Neuron (in vitro differentiated cells): ENCODE data around the gene XXYLT1.
"Not testable (repeated sequence)": the region's sequence is repeated elsewhere in the genome, so short reads cannot be mapped to it uniquely, and the experiment has no call there.

ENCODE experiments used
- H2AFZ ChIP-seq: one replicate; pipeline ENCODE4 v1.6.1; 2013; ENCODE audit warnings: low read depth, mild to moderate bottlenecking, inconsistent platforms, low read length, moderate library complexity
- H3K27me3 ChIP-seq: one replicate; pipeline ENCODE4 v1.6.1; 2013; ENCODE audit warnings: low read length; ENCODE audit not compliant: insufficient read depth
- H3K36me3 ChIP-seq: one replicate; pipeline ENCODE4 v1.6.1; 2013; ENCODE audit warnings: low read length; ENCODE audit not compliant: insufficient read depth
- H3K4me1 ChIP-seq: one replicate; pipeline ENCODE4 v1.6.1; 2013; ENCODE audit warnings: low read length; ENCODE audit not compliant: insufficient read depth
- H3K4me3 ChIP-seq: 2 replicates; pipeline ENCODE4 v1.5.1; 2013; ENCODE audit warnings: mild to moderate bottlenecking, low read length, moderate library complexity
- H3K9me3 ChIP-seq: one replicate; pipeline ENCODE4 v1.6.1; 2013; ENCODE audit warnings: low read length

Gene XXYLT1

GRCh38 chr3:195043607-195044339 is 227.2 kb downstream of the XXYLT1 start:
- Histone ChIP-seq H3K27me3 (peaks cover 3% of the 10 kb centered on the region), H3K4me1 (no peaks in the 10 kb centered on the region), H3K4me3 (no peak overlapping the region), H3K9me3 (no peaks in the 10 kb centered on the region), H3K36me3 (no peaks in the 10 kb centered on the region), H2AFZ (no peak overlapping the region)

- H3K4me3 ChIP-seq: no peak overlapping the region
- H2AFZ ChIP-seq: no peak overlapping the region
- H3K9me3 ChIP-seq: no peaks in the 10 kb centered on the region
- H3K36me3 ChIP-seq: no peaks in the 10 kb centered on the region
- no peaks in the 10 kb centered on the region for H3K4me1 ChIP-seq
- peaks cover 3% of the 10 kb centered on the region for H3K27me3 ChIP-seq
These were observed 228.0 kb downstream of the XXYLT1 start for GRCh38 chr3:195042743-195043606.

GRCh38 chr3:195041871-195042742 is 228.9 kb downstream of the XXYLT1 start:
- H3K36me3 ChIP-seq: no peaks in the 10 kb centered on the region
- peaks cover 3% of the 10 kb centered on the region for H3K27me3 ChIP-seq

DNA sequence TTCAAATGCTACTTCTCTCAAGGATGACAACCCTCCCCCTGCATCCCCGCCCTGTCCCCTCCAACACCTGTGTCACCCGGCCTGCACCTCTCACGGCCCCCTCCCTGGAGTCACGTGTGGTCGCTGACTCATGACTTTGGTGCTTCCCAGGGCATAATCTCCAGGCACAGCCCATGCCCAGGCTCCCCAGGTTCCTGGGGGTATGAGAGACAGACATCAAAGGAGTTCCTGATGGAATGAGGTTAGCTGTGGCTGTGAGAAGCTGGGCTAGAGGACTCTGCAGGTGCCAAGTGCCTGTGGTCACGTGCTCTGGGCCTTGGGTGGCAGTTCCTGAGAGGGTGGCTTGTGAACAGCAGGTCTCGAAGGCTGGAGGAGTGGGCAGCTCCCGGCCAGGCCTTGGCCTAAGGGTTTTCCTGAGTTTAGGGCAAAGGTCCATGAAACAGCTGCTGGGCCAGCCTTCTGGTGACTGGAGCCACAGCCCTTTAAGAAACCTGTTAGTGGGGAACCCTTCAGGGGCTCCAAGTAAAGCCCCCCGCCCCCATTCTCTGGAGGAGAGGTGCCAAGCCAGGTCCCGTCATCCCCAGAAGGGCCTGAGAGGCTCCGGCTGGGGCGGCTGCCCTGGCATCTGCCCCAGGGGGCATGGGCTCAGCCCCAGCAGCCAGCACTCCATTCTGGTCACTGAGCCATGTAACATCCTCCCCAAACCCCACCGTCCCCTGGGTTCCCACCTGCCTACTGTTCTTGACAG is 230.0 kb downstream of the XXYLT1 start:
- Histone ChIP-seq H3K36me3 (no peaks in the 10 kb centered on the region), H2AFZ (no peak overlapping the region), H3K4me3 (no peak overlapping the region), H3K27me3 (peaks cover 3% of the 10 kb centered on the region), H3K9me3 (no peaks in the 10 kb centered on the region), H3K4me1 (no peaks in the 10 kb centered on the region)

More at GRCh38 chr3:195041871-195042742, 228.9 kb downstream of the XXYLT1 start:
- Histone ChIP-seq H2AFZ (no peak overlapping the region), H3K4me1 (no peaks in the 10 kb centered on the region), H3K9me3 (no peaks in the 10 kb centered on the region), H3K4me3 (no peak overlapping the region)

DNA sequence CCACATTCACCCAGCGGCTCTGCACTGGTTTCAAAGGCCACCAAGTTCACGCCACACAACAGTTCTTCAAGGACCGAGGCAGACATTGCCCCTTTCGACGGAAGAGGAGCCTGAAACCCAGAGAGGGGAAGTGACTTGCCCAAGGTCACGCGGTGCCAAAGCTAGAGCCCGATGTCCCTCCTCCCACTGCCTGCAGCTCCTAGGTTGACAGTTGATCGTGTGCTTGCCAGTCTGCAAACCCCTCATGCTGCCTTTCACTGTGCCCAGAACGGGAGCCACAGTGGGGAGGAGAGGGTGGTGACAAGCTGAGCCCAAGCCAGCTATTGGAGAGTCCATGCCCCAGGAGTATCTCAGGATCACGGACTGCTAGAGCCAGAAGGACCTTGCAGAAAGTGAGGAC is 230.9 kb downstream of the XXYLT1 start:
- Histone ChIP-seq H3K9me3 (no peaks in the 10 kb centered on the region), H2AFZ (no peak overlapping the region), H3K27me3 (peaks cover 3% of the 10 kb centered on the region), H3K4me1 (no peaks in the 10 kb centered on the region), H3K36me3 (no peaks in the 10 kb centered on the region), H3K4me3 (no peak overlapping the region)

GRCh38 chr3:195039180-195039843 is 231.6 kb downstream of the XXYLT1 start:
- H2AFZ ChIP-seq: no peak overlapping the region
- no peaks in the 10 kb centered on the region for H3K36me3 ChIP-seq
- no peaks in the 10 kb centered on the region for H3K9me3 ChIP-seq
- H3K4me3 ChIP-seq: no peak overlapping the region
- H3K27me3 ChIP-seq: peaks cover 3% of the 10 kb centered on the region
- H3K4me1 ChIP-seq: no peaks in the 10 kb centered on the region

DNA sequence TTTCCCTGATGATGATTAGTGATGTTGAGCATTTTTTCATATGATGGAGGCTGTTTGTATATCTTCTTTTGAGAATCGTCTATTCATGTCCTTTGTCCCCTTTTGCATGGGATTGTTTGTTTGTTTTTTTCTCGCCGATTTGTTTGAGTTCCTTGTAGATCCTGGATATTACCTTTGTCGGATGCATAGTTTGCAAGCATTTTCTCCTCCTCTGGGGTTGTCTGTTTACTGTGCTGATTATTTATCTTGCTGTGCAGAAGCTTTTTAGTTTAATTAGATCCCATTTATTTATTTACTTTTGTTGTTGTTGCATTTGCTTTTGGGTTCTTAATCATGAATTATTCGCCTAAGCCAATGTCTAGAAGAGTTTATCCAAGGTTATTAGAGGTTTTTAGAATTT is 232.8 kb downstream of the XXYLT1 start:
- H2AFZ ChIP-seq: no peak overlapping the region
- H3K4me3 ChIP-seq: no peak overlapping the region
- no peaks in the 10 kb centered on the region for H3K4me1 ChIP-seq
- H3K9me3 ChIP-seq: no peaks in the 10 kb centered on the region
- no peaks in the 10 kb centered on the region for H3K36me3 ChIP-seq
- peaks cover 10% of the 10 kb centered on the region for H3K27me3 ChIP-seq

GRCh38 chr3:195037586-195037985 is 233.4 kb downstream of the XXYLT1 start:
- not testable (repeated sequence) for H3K36me3 ChIP-seq, H3K4me3 ChIP-seq, H3K4me1 ChIP-seq, H2AFZ ChIP-seq, H3K9me3 ChIP-seq
- H3K27me3 ChIP-seq: peaks cover 12% of the 10 kb centered on the region

- Histone ChIP-seq H3K4me1 (no peaks in the 10 kb centered on the region), H3K27me3 (peaks cover 12% of the 10 kb centered on the region), H3K9me3 (no peaks in the 10 kb centered on the region), H3K36me3 (no peaks in the 10 kb centered on the region), H2AFZ (no peak overlapping the region), H3K4me3 (no peak overlapping the region)
These were observed 234.0 kb downstream of the XXYLT1 start for GRCh38 chr3:195036974-195037373.

- H3K9me3 ChIP-seq: no peaks in the 10 kb centered on the region
- H2AFZ ChIP-seq: no peak overlapping the region
- no peaks in the 10 kb centered on the region for H3K36me3 ChIP-seq
- no peak overlapping the region for H3K4me3 ChIP-seq
- H3K4me1 ChIP-seq: no peaks in the 10 kb centered on the region
- H3K27me3 ChIP-seq: peaks cover 12% of the 10 kb centered on the region
These were observed 234.4 kb downstream of the XXYLT1 start for GRCh38 chr3:195036574-195036973.

GRCh38 chr3:195036203-195036505 is 234.8 kb downstream of the XXYLT1 start:
- Histone ChIP-seq H3K4me3 (no peak overlapping the region), H3K36me3 (no peaks in the 10 kb centered on the region), H3K9me3 (no peaks in the 10 kb centered on the region), H2AFZ (no peak overlapping the region), H3K27me3 (peaks cover 12% of the 10 kb centered on the region), H3K4me1 (no peaks in the 10 kb centered on the region)
